GM20000 (cell line): ENCODE measurements around the gene CARD19.

Experiments used
- DNase-seq: peaks from one replicate; pipeline ENCODE4 v3.0.0; 2012; ENCODE audit warnings: low spot score
- TF ChIP-seq, protein P1 (sequence below): IDR thresholded peaks from 2 replicates; pipeline ENCODE4 v1.5.1; 2012; ENCODE audit warnings: mild to moderate bottlenecking, control low read depth; ENCODE audit errors: extremely low read depth, missing control alignments

CARD19 gene

DNA sequence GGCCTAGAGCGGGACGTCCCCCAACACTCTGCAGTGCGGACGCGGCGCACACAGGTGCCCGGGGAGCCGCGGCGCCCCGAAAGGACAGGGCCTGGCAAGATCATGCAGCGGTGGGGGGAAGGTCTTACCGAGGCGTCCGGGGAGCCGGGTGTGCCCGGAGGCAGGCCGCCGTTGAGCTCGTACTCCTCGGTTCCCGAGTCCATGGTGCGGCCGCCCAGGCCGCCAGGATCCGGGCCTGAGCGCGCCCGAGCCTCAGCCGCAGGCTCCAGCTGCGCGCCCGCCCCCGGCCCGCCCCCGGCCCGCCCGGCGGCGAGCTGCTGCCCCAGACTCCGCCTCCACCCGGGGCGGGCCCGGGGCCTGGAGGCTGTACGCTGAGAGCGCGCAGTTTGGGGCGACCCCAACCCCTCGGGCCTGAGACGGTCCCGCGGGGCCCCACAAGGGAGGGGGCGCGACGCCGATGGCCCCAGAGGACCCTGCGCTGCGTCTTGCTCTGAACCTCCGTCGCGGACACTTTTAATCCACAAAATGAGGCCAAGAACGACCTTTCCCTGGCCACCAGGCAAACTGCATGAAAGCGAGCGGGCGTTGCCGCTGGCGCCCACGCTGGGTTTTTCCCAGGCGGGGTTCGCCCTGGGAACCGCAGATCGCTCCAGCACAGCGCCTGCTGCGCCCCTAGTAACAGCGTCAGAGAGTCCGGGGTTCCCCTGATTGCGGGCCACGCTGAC is 38.2 kb downstream of the CARD19 start, which contains the start of gene NINJ1:
Gene NINJ1 (minus strand): TSS at position 237 of the 725 bp plus-strand sequence. CDS start 34 bp downstream, at position 203.
- TF ChIP-seq, protein P1, sequence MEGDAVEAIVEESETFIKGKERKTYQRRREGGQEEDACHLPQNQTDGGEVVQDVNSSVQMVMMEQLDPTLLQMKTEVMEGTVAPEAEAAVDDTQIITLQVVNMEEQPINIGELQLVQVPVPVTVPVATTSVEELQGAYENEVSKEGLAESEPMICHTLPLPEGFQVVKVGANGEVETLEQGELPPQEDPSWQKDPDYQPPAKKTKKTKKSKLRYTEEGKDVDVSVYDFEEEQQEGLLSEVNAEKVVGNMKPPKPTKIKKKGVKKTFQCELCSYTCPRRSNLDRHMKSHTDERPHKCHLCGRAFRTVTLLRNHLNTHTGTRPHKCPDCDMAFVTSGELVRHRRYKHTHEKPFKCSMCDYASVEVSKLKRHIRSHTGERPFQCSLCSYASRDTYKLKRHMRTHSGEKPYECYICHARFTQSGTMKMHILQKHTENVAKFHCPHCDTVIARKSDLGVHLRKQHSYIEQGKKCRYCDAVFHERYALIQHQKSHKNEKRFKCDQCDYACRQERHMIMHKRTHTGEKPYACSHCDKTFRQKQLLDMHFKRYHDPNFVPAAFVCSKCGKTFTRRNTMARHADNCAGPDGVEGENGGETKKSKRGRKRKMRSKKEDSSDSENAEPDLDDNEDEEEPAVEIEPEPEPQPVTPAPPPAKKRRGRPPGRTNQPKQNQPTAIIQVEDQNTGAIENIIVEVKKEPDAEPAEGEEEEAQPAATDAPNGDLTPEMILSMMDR = no peak
- peak; percentile 97 for DNase-seq

DNA sequence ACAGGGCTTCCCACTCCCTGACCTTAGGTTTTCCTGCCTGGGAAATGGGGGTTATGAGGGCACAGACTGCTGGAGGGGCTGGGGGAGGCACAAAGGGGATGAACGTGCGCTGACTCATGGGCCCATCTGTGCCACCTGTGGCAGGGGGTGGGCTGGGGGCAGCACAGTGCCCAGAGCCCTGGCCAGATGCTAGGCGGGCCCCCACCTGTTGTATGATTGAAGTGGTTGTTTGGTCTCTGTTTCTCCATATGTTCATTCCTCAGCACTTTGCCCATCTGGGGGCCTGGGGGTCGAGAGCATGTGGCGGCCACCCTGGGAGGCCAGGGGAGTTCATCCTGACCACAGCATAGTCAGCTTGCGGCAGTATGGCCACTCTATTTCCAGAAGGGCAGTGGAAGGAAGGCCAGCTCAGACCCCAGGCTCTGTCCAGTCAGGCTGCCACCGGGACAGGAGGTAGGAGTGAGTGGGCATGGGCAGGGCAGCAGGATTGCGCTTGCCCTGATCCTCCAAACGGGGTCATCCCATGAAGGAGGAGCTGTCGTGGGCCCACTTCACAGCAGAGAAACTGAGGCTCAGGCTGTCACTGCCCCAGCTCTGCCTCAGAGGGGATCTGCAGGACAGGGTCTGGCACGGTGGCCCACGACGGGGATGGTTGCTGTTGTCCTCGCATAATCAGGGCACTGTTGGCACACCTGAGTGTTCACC is 38.9 kb downstream of the CARD19 start:
- DNase-seq = peak; percentile 42
- TF ChIP-seq, protein P1 = no peak

DNA sequence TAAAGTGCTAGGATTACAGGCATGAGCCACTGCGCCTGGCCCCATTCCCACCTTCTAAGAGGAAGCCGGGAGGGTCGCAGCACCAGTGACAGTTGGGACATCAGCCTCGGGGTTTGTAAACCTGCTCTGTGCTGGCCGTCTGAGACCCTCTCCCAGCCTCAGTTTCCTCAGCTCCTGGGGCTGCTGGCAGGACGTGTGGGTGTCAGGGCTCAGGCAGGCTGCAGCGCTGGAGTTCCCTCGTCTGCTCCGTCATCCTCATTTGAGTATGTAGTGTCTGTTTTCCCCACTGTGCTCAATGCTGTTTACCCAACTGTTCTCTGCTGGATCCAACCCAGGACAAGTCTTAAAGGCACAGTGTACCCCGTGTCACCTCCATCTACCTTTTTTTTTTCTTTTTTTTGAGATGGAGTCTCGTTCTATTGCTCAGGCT is 40.0 kb downstream of the CARD19 start:
- TF ChIP-seq, protein P1 = no peak
- no peak for DNase-seq

DNA sequence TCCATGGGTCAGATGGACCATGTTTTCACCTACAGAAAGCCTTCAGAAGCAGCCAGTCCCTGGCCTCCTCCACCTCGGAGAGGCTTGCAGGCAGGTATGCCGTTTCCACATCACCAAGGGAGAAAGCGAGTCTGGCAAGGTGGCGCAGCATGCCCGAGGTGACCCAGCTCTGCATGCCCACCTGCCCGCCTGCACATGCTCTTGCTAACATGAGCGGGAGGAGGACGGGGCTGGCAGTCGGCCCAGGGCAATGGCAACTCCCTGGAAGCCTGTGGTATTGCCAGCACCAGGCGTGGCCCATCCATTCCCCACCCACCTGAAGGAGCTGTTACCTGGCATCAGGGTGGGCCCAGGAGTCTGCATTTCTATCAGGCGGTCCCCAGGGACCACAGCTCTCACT is 41.3 kb downstream of the CARD19 start:
- TF ChIP-seq, protein P1 = no peak
- no peak for DNase-seq

DNA sequence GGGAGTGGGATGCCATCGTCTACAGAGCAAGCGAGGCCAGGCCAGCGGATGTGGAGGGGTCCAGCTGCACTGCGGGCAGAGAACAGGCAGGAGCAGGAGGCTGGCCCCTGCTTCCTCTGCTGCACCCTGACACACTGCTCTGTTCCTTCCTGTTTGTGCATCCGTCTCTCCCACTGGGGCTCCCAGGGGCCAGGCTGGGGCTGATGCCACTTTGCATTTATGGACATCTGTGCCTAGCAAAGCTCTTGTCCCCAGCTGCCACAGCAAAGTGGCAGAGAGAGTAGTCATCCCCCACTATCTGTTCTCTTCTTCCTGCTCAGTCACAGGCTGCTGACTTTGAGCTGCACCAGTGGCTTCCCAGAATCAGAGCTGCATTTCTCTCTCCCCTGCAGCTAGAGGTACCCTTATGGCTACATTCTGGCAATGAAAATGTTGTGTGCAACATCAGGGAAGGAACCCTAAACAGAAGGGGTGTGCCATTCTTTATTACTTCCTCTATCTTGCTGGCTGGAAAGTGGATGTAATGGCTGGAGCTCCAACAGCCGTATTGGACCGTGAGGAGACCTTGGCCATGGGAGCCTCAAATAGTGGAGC is 42.3 kb downstream of the CARD19 start:
- DNase-seq = no peak
- TF ChIP-seq, protein P1 = no peak

DNA sequence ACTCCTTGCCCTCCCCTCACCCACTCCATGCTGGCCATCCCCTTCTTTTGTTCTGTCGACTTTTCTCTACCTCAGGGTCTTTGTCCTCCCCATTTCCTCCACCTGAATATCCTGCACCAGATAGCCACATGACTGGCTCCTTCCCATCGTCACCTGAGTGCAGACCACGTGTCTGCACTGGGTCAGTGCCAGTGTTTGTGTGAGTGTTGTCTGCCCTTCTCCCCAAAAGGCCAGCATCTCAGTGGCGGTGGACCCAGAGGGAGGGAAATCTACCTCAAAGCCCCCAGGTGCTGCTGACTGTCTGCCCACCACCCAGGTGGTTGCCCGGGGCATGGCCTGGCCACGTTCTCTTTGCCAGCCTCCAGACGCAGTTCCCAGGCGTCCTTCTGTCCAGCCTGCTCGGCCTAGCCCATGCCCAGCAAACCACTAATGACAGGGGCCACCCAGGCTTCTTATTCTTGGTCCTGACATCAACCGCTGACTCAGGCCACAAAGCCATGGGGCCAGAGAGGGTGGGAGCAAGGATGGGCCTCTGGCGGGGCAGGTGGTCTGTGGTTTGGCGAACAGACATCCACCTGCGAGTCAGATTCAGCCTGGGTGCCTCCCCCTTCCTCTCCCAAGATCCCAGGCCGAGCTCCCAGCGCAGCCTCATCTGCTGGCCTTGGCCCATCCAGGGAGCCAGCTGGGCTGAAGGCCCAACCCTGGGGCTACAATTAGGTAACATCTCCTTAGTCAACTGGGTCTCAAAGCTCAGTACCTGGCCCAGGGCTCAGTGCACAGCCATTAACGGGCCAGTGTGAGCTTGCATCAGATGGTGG is 43.6 kb downstream of the CARD19 start:
- TF ChIP-seq, protein P1 = no peak
- no peak for DNase-seq
